Measurements from ENCODE around the gene GBGT1.

GRCh38 chr9:133133681-133134387 lies 29.9 kb downstream of the GBGT1 start:
- TF ChIP-seq CTCF (IDR thresholded peaks at IDR 0.05) (no peak), EZH2 (IDR thresholded peaks at IDR 0.05; ENCODE audit: borderline replicate concordance, insufficient read depth, low read depth, low read length, poor library complexity, severe bottlenecking) (no peak)

Measured in B cell (primary cell).